K562 (cell line): Measurements from ENCODE around the gene WWOX. TPM values are rescaled to one million over a fixed set of nuclear protein-coding genes. Genes with fewer than 3 reads are reported as not detected.

Experiments used
- ATAC-seq: fragments of 200-7000 bp; cut with Tn5 transposase; 3 replicates; pipeline ENCODE4 v1.9.1; 2020; ENCODE audit warnings: moderate library complexity
- BruUV-seq: library from RNA; stranded (reverse); fragments of 400-500 nt; replicated peaks from 2 replicates; lab custom pipeline; 2021; lab: Mats Ljungman, UMichigan
- CTCF ChIA-PET: fragments of 300-600 bp; formaldehyde crosslinking; extraction: SDS; loops from one replicate; lab custom pipeline; 2021; ENCODE audit warnings: low intra/inter-chr PET ratio; lab: Yijun Ruan, JAX
- POLR2A ChIA-PET: fragments of 300-600, 350-650 bp; sonication (Branson Sonifier 250); formaldehyde crosslinking; extraction: SDS; loops from one replicate; lab custom pipeline; 2021; ENCODE audit warnings: antibody characterized with exemption, inconsistent platforms; lab: Yijun Ruan, JAX
- DNase-seq, 4 experiments: peaks; one replicate each; pipeline versions ENCODE4 v3.0.0 to v3.0.0-alpha.2; 2011 to 2018; ENCODE audit warnings: low spot score in 3 of 4, mixed read lengths in 3 of 4; ENCODE audit errors: extremely low read depth in 1 of 4
- FAIRE-seq: peaks from 2 replicates; lab custom pipeline; 2011; peaks lifted over from hg19 to GRCh38; lab: Jason Lieb, UNC
- H2AFZ ChIP-seq: 2 replicates; pipeline ENCODE4 v1.6.0; 2011; ENCODE audit warnings: low read depth, low read length, control low read depth, inconsistent platforms
- H3K27ac ChIP-seq: fragments of 200-600 bp; 3 replicates; pipeline ENCODE4 v1.8.0; 2011; ENCODE audit warnings: low read depth, mild to moderate bottlenecking, control low read depth, inconsistent platforms, low read length, moderate library complexity, mixed read lengths; ENCODE audit errors: extremely low read depth
- H3K27me3 ChIP-seq, 2 experiments: fragments of 300-600 bp in 1 of 2; 2 replicates in 1 of 2; 3 replicates in 1 of 2; pipeline versions ENCODE4 v1.6.0 to v1.8.0; 2011; ENCODE audit warnings: inconsistent platforms in 2 of 2, low read length in 2 of 2, mild to moderate bottlenecking in 1 of 2, mixed read lengths in 1 of 2, moderate library complexity in 1 of 2; ENCODE audit not compliant: control insufficient read depth in 2 of 2, insufficient read depth in 2 of 2
- H3K36me3 ChIP-seq: fragments of 300-600 bp; 3 replicates; pipeline ENCODE4 v1.8.0; 2011; ENCODE audit warnings: mild to moderate bottlenecking, low read length, inconsistent platforms; ENCODE audit not compliant: control insufficient read depth, insufficient read depth
- H3K4me1 ChIP-seq, 2 experiments: fragments of 200-600 bp in 1 of 2; replicated peaks in 1 of 2; 2 replicates in 1 of 2; 3 replicates in 1 of 2; pipeline versions ENCODE4 v1.5.1 to v1.8.0; 2011; ENCODE audit warnings: inconsistent platforms in 2 of 2, low read length in 2 of 2, mild to moderate bottlenecking in 1 of 2, mixed read lengths in 1 of 2, moderate library complexity in 1 of 2; ENCODE audit not compliant: control insufficient read depth in 2 of 2, insufficient read depth in 2 of 2
- H3K4me2 ChIP-seq: 2 replicates; pipeline ENCODE4 v1.6.1; 2011; ENCODE audit warnings: low read length, control low read depth, inconsistent platforms, mixed read lengths; ENCODE audit not compliant: insufficient read depth
- H3K4me3 ChIP-seq: fragments of 200-600 bp; sonication (generic), shearing (Covaris generic); 2 replicates; pipeline ENCODE4 v1.5.1; 2016; ENCODE audit warnings: control low read depth, inconsistent platforms
- H3K79me2 ChIP-seq: fragments of 200-600 bp; 3 replicates; pipeline ENCODE4 v1.8.0; 2011; ENCODE audit warnings: low read length, inconsistent platforms; ENCODE audit not compliant: control insufficient read depth, insufficient read depth
- H3K9ac ChIP-seq, 2 experiments: 2 replicates each; pipeline versions ENCODE4 v1.6.0 to v1.6.1; 2011; ENCODE audit warnings: low read depth in 2 of 2, low read length in 2 of 2, control low read depth in 1 of 2, inconsistent platforms in 1 of 2, mild to moderate bottlenecking in 1 of 2, mixed read lengths in 1 of 2; ENCODE audit not compliant: insufficient read depth in 1 of 2
- H3K9me1 ChIP-seq: one replicate; pipeline ENCODE4 v1.6.0; 2011; ENCODE audit warnings: inconsistent platforms, mild to moderate bottlenecking, low read length, moderate library complexity; ENCODE audit not compliant: control insufficient read depth, insufficient read depth
- H3K9me3 ChIP-seq: replicated peaks from 2 replicates; pipeline ENCODE4 v1.5.1; 2011; ENCODE audit warnings: low read depth, low read length, inconsistent platforms; ENCODE audit not compliant: control insufficient read depth, insufficient read depth
- H4K20me1 ChIP-seq: replicated peaks from 2 replicates; pipeline ENCODE4 v1.6.1; 2011; ENCODE audit warnings: low read length, inconsistent platforms, mixed read lengths; ENCODE audit not compliant: control insufficient read depth, insufficient read depth
- CBFA2T3 ChIP-seq: fragments of 450-650 bp; IDR thresholded peaks from 2 replicates; pipeline ENCODE4 v1.6.1; 2017
- DNMT1 ChIP-seq: fragments of 450-650 bp; IDR thresholded peaks from 2 replicates; pipeline ENCODE4 v1.6.1; 2016; ENCODE audit warnings: antibody characterized with exemption, mild to moderate bottlenecking
- DPF2 ChIP-seq: fragments of 450-650 bp; IDR thresholded peaks from 2 replicates; pipeline ENCODE4 v1.6.1; 2016
- FOXP1 ChIP-seq: sonication (generic); formaldehyde crosslinking; IDR thresholded peaks from 2 replicates; pipeline ENCODE4 v1.8.0; 2022; ENCODE audit warnings: mild to moderate bottlenecking, missing genetic modification reagents
- GABPB1 ChIP-seq: sonication (generic); formaldehyde crosslinking; IDR thresholded peaks from 2 replicates; pipeline ENCODE4 v1.8.0; 2022; ENCODE audit warnings: mild to moderate bottlenecking, missing genetic modification reagents
- HINFP ChIP-seq: fragments of 450-650 bp; conservative IDR thresholded peaks from 2 replicates; pipeline ENCODE4 v1.6.1; 2016; ENCODE audit warnings: missing genetic modification characterization, low read depth, mild to moderate bottlenecking, control low read depth, missing compliant biosample characterization
- MYBL2 ChIP-seq, 2 experiments: fragments of 450-650 bp in 1 of 2; sonication (generic) in 1 of 2; formaldehyde crosslinking in 1 of 2; IDR thresholded peaks; 2 replicates each; pipeline versions ENCODE4 v1.6.1 to v1.8.1; 2017 to 2022; ENCODE audit warnings: borderline replicate concordance in 1 of 2, inconsistent platforms in 1 of 2, low read depth in 1 of 2, mild to moderate bottlenecking in 1 of 2, missing genetic modification reagents in 1 of 2, moderate library complexity in 1 of 2
- PHF20 ChIP-seq: fragments of 450-650 bp; IDR thresholded peaks from 2 replicates; pipeline ENCODE4 v1.6.1; 2018; ENCODE audit not compliant: partially characterized antibody
- ZNF121 ChIP-seq: sonication (generic); formaldehyde crosslinking; conservative IDR thresholded peaks from 2 replicates; pipeline ENCODE4 v1.8.0; 2022; ENCODE audit warnings: missing genetic modification reagents
- ZNF766 ChIP-seq: fragments of 200-800 bp; sonication (Bioruptor generic); conservative IDR thresholded peaks from 2 replicates; pipeline ENCODE4 v1.6.1; 2016; ENCODE audit warnings: missing genetic modification characterization, missing compliant biosample characterization
- WGBS: fragments of 100-300 bp; shearing (Covaris generic); methylation state at CpG from one replicate; pipeline ENCODE4 v1.1.6; 2016; ENCODE audit warnings: low coverage, mixed read lengths; ENCODE audit not compliant: insufficient coverage; ENCODE audit errors: missing lambda C conversion rate; 5-methylcytosine and 5-hydroxymethylcytosine counted together
- in situ Hi-C: fragments of 300-500 bp; cut with MboI; formaldehyde crosslinking; loops from 4 replicates; pipeline ENCODE4 v1.15.0; 2018; ENCODE audit warnings: inconsistent platforms, mixed read lengths
- intact Hi-C: fragments of 100-400 bp; cut with micrococcal nuclease; formaldehyde crosslinking; loops from 2 replicates; pipeline ENCODE4 v1.14.2; 2022
- polyA plus RNA-seq, 8 experiments: library from polyadenylated mRNA; depleted of rRNA in 4 of 8; stranded (reverse) in 5 of 8; unstranded in 3 of 8; fragments of >200 nt; fragmentation: Nextera tagmentation in 2 of 8; fragmentation: Illumina TruSeq in 1 of 8; extraction: Ambion mirVana in 2 of 8; extraction: Trizol in 1 of 8; gene quantifications; 2 replicates each; pipeline versions ENCODE4 v1.2.1 to v1.2.3, GENCODE V29; 2011 to 2014; ENCODE audit warnings: inconsistent platforms in 1 of 8, missing spikeins in 1 of 8
- total RNA-seq, 7 experiments: library from RNA; depleted of rRNA in 6 of 7; stranded (reverse); fragments of >200 nt in 6 of 7; fragmentation: Illumina TruSeq in 2 of 7; extraction: Trizol in 2 of 7; gene quantifications; 2 replicates each; pipeline versions ENCODE4 v1.2.1 to v1.2.3, GENCODE V29; 2011 to 2021; ENCODE audit warnings: low replicate concordance in 1 of 7
- TF ChIP-seq, protein P1 (sequence below): fragments of 250-450 bp; sonication (Bioruptor Pico); IDR thresholded peaks from 2 replicates; pipeline ENCODE4 v1.4.0; 2020; ENCODE audit warnings: mild to moderate bottlenecking, moderate library complexity, borderline replicate concordance
- TF ChIP-seq, protein P2 (sequence below), 3 experiments: fragments of 200-800 bp in 1 of 3; sonication (Bioruptor generic) in 1 of 3; sonication (generic) in 1 of 3; formaldehyde crosslinking in 1 of 3; IDR thresholded peaks; 2 replicates each; pipeline versions ENCODE4 v1.6.1 to v1.8.0; 2016 to 2022; ENCODE audit warnings: mild to moderate bottlenecking in 2 of 3, missing compliant biosample characterization in 2 of 3, missing genetic modification characterization in 2 of 3, missing genetic modification reagents in 1 of 3

Gene WWOX
- total and polyA plus RNA-seq, 9 of the 15 experiments (the other 6 are each of a cell fraction or from before 2014, with no cell fraction given), result 1.6 to 22.7 (median 8.1) TPM

GRCh38 chr16:78126662-78127061, 27.2 kb downstream of the WWOX start:
- no TSS peak for BruUV-seq
- FAIRE-seq (no peak), ATAC-seq (no peak)

More at GRCh38 chr16:78126662-78127061, 27.2 kb downstream of the WWOX start:
- 21% methylated on average over 3 of the region's 3 CpGs for WGBS
- no peaks in the 10 kb centered on the region for H3K9me1 ChIP-seq
- ChIA-PET POLR2A (no interaction called here), CTCF (no interaction called here)
- H3K27ac ChIP-seq, result no peak overlapping the region
- no peaks in the 10 kb centered on the region for H4K20me1 ChIP-seq
- no peak overlapping the region for H3K4me3 ChIP-seq
- no peak overlapping the region for H3K4me2 ChIP-seq
- H3K79me2 ChIP-seq, result no peaks in the 10 kb centered on the region
- in situ Hi-C loops, result no loop called here
- no peaks in the 10 kb centered on the region for H3K4me1 ChIP-seq
- H3K27me3 ChIP-seq, result no peaks in the 10 kb centered on the region
- intact Hi-C loops, result no loop called here
- H3K9ac ChIP-seq, result no peak overlapping the region
- no peak for TF ChIP-seq MYBL2 (IDR thresholded peaks at IDR 0.05; ENCODE audit: low read depth)
- no peak for TF ChIP-seq MYBL2 (CRISPR knock-in tag; IDR thresholded peaks at IDR 0.05; ENCODE audit: borderline replicate concordance)
- TF ChIP-seq, protein P1, sequence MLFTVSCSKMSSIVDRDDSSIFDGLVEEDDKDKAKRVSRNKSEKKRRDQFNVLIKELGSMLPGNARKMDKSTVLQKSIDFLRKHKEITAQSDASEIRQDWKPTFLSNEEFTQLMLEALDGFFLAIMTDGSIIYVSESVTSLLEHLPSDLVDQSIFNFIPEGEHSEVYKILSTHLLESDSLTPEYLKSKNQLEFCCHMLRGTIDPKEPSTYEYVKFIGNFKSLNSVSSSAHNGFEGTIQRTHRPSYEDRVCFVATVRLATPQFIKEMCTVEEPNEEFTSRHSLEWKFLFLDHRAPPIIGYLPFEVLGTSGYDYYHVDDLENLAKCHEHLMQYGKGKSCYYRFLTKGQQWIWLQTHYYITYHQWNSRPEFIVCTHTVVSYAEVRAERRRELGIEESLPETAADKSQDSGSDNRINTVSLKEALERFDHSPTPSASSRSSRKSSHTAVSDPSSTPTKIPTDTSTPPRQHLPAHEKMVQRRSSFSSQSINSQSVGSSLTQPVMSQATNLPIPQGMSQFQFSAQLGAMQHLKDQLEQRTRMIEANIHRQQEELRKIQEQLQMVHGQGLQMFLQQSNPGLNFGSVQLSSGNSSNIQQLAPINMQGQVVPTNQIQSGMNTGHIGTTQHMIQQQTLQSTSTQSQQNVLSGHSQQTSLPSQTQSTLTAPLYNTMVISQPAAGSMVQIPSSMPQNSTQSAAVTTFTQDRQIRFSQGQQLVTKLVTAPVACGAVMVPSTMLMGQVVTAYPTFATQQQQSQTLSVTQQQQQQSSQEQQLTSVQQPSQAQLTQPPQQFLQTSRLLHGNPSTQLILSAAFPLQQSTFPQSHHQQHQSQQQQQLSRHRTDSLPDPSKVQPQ (CRISPR knock-in tag), result no peak
- TF ChIP-seq, protein P2, sequence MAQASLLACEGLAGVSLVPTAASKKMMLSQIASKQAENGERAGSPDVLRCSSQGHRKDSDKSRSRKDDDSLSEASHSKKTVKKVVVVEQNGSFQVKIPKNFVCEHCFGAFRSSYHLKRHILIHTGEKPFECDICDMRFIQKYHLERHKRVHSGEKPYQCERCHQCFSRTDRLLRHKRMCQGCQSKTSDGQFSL (CRISPR knock-in tag; IDR thresholded peaks at IDR 0.05), result no peak
- TF ChIP-seq, protein P2 (tag; IDR thresholded peaks at IDR 0.05), result no peak
- TF ChIP-seq ZNF121, result no peak
- no peak for TF ChIP-seq FOXP1 (CRISPR knock-in tag)
- TF ChIP-seq CBFA2T3, result no peak
- no peak for TF ChIP-seq DPF2
- no peak for TF ChIP-seq DNMT1
- no peak for TF ChIP-seq HINFP
- no peak for TF ChIP-seq ZNF766 (CRISPR knock-in tag)
- TF ChIP-seq GABPB1 (CRISPR knock-in tag), result no peak
- no peak for TF ChIP-seq PHF20
- DNase-seq, result no peak
- no peaks in the 10 kb centered on the region for H3K9me3 ChIP-seq
- no peak overlapping the region for H2AFZ ChIP-seq
- no peaks in the 10 kb centered on the region for H3K36me3 ChIP-seq
